ENCODE results near the gene BAZ1B.

GRCh38 chr7:73483171-73483570 is 38.9 kb downstream of the BAZ1B start:
- TF ChIP-seq POLR2A (IDR thresholded peaks at IDR 0.05) = no peak
- no peak for TF ChIP-seq CTCF (IDR thresholded peaks at IDR 0.05)

Data from stomach (tissue), 4 donors.